ENCODE data around the gene ANKS1B.
A peak's percentile ranks its signal among the peaks of the same experiment; 100 is the strongest.

Gene ANKS1B

DNA sequence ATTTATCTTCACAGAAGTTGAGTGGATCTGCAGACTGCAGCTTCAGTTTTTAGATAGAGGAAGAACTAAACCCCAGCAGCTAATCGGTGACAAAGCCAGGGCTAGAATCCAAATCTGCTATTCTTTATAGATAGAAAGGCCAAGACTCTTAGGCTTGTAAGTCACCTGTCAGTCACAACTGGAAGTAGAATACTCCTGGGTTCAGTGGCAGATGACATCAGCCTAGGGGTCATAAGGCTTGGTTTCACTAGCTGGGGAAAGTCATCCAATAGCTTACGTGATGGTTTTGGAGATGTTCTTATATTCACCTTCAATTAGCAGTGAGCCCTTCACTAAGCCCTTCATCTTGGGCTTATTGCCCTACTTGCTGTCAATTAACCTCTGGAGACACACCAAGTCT, 1246.2 kb downstream of the ANKS1B start:
- peak; percentile 27 for DNase-seq

DNA sequence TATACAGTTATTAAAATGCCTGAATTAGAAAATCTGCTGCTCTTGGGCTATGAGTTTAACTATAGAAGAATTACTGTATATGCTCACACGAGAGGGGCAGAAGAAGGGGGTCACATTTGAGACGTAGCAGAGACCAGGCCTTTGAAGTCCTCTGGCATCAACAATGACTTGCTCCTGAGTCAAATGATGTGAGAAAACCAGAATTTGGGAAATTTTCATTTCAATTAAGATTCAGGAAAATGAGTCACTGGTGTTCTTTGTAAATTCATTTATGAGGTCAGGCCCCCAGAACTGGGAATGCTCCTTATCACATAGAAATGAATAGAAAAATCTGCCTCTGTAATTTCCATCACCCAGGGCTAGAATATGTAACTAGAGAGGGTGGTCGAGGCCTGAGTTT, 1246.7 kb downstream of the ANKS1B start:
- DNase-seq: no peak

- no peak for DNase-seq
Observed at GRCh38 chr12:98737322-98737712, 1247.4 kb downstream of the ANKS1B start.

DNA sequence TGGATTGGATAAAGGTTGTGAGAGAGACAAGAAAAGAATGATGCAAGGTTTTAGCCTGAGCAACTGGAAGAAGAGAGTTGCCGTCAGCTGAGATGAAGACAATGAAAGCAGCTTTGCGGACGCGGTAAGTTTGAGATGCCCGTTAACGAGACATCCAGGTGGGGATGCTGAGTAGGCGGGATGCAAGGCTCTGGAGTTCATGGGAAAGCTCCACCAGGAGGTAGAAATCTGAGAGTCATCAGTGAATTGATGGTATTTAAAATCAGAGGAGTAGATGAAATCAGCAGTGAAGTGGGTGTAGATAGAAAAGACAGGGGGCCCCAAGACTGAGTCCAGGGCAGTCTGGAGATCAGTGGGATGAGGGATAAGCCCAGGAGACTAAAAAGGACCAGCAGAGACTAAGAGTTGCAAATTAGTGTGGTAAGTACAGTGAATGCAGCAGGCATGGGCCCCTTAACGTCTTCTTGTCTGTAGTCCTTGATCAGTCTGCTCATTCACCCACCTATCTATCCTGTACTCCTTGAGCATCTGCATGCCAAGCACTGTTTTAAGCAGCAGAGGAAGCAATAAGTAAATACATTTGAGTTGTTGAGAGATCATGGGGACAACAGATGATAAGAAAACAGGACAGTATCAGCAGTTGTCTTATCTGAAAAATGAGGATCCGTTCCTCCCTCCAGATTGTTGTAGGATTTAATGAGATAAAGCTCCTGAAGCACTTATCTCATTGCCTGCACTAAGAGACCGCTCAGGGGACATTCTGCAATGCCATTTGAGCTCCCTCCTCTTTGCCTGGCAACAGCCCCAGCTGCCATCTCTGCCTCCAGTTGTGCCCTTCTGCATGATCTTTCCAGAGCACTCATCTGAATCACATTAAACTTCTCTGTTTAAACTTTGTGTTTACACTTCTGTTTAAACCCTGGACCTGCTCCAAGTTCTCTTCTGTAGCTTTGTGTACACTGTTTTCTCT, 1248.1 kb downstream of the ANKS1B start:
- DNase-seq: no peak

DNA sequence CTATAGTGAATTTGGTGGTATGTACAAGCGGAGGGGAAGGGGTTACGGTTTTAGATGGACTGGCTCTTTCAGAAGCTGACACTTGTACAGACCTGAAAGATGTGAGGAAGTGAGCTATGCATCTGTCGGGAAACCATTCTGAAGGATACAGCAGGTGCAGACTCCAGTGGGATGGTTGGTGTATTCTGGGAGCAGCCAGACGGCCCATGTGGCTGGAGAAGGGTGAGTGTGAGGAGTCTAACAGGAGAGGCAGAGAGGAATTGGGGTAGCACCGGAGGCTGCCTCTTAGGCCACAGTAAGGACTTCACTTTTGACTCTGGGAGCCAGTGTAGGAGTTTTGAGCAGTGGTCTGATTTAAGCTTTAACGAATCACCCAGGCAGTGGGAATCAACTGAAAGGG, 1248.9 kb downstream of the ANKS1B start:
- DNase-seq: no peak

DNA sequence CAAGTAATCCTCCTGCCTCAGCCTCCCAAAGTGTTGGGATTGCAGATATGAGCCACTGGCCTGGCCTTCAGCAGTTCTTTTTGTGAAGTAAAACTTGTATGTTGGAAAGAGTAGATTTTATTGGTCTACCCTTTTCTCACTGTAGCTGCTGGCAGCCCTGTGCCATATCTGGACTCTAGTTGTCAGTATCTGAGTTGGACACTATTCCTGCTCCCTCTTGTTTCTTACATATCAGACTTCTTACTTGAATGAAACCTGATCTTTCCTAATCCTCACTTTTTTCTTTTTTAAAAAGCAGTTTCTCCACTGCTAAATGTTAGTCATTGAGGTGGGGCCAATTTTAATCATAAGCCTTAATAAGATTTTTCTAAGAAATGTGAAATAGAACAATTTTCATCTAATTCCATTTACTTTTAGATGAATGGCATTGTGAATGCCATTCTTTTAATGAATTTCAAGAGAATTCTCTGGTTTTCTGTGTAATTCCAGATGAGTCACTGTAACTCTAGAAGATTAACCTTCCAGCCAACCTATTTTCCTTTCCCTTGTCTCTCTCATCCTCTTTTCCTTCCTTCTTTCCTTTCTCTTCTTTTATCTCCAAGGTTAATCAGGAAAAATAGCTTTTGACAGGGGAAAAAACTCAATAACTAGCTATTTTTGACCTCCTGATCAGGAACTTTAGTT, 1250.9 kb downstream of the ANKS1B start:
- no peak for DNase-seq

DNA sequence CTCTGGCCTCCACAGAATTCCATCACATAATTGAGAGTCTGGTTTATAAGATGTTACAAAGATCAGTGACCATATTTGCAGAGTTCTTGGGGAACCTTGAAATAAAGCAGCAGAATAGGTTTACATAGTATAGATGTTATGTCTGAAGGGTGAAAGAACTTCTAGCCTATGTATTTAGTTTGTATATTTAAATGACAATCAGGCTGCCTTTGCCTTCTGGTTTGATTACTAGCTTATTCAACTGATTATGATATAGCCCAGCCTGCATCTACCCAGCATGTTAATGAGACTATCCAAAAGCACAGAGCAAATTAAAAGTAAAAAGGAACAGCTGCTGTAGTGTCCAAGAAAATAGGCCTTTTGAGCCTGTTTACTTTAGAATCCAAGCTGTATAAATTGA, 1254.3 kb downstream of the ANKS1B start:
- no peak for DNase-seq

GRCh38 chr12:98727196-98727595, 1257.5 kb downstream of the ANKS1B start:
- DNase-seq: no peak

DNA sequence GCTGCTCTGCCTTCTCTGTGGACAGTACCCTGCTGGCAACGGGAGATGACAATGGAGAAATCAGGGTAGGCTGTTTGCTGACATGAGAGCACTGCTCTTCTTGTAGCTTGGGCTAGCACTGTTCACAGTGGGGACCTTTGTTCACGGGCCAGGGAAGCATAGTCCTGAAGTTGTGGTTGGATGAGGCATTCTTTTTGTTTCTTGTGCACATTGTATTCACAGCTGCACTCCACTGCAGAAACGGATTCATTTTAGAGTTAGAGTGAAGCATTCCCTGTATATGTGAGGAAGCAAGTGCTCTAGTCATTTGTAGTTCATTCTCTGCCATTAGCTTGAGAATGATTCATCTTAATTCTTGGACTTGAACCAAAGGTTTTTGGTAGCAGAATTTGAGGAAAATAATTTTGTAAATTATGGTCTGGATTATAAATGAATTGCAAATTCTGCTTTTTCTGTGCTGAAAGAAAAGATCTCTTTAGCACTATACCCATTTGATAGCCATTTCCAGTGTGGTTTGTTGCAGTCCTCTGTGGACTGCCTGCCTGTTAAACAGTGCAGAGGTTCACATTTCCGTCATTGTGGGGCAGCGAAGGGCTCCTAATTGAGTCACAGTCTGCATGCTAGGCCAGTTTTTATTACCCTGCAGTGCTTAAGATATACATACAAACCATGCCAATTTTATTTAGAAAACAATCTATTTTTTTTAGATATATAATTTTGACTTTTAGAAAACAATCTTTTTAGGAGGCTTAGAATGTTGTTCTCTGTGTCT, 1259.1 kb downstream of the ANKS1B start:
- DNase-seq: peak; percentile 79

DNA sequence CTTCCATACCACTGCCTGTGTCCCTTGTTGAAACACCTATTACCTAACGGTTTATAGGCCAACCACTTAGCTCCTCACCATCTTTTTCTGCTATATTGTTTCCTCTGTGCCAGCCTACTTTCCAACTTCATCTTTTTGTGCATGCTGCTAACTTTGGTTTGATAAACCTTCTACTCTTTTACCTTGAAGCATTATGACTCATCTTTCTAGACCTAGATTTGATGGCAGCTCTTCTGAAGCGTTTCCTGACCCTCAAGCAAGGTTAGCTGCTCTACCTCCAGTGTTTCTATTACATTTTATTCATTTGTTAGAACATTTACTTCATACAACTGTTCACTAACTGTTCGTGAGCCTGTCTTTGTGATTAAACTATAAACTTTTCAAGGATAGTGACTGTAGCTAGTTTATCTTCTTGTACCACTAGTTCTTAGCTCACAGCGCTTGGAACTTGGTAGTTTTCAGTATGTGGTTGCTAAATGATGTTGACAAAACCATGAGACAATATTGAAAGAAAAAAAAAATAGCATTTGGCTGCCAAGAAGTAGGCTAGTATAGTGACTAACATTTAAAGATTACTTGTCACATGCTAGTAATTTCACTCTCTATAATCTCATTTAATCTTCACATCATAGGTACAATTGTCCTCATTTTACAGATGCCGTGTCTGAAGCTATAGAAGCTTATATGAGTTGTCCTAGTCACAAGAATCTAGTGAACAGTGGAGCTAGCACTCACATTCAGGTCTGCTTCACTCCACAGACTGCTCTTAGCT, 1260.2 kb downstream of the ANKS1B start:
- no peak for DNase-seq

- no peak for DNase-seq
Observed at GRCh38 chr12:98721204-98721702, 1263.5 kb downstream of the ANKS1B start.

GRCh38 chr12:98719515-98720504, 1264.9 kb downstream of the ANKS1B start:
- DNase-seq: no peak

DNA sequence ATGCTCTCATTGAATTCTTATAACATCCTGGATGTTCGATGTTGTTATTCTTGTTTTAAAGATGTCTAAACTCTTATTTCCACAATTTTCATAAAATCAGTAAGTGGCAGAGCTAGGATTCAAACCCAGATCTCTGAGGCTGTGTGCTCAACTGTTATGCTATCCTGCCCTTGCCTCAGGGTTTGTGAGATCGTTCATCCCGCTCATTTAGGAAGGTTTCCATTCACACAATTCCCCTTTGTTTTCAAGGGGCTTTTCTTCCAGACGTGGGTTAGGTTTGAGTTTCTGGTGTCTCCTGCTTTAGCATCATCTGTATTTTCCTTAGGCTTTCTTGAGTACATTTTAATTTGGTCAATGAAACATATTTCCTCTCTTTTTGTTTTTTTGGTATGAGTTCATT, 1270.3 kb downstream of the ANKS1B start:
- DNase-seq: no peak

GRCh38 chr12:98709022-98709421, 1275.7 kb downstream of the ANKS1B start:
- DNase-seq: no peak

GRCh38 chr12:98701166-98701565, 1283.6 kb downstream of the ANKS1B start:
- no peak for DNase-seq

GRCh38 chr12:98699586-98699985, 1285.2 kb downstream of the ANKS1B start:
- no peak for DNase-seq

DNA sequence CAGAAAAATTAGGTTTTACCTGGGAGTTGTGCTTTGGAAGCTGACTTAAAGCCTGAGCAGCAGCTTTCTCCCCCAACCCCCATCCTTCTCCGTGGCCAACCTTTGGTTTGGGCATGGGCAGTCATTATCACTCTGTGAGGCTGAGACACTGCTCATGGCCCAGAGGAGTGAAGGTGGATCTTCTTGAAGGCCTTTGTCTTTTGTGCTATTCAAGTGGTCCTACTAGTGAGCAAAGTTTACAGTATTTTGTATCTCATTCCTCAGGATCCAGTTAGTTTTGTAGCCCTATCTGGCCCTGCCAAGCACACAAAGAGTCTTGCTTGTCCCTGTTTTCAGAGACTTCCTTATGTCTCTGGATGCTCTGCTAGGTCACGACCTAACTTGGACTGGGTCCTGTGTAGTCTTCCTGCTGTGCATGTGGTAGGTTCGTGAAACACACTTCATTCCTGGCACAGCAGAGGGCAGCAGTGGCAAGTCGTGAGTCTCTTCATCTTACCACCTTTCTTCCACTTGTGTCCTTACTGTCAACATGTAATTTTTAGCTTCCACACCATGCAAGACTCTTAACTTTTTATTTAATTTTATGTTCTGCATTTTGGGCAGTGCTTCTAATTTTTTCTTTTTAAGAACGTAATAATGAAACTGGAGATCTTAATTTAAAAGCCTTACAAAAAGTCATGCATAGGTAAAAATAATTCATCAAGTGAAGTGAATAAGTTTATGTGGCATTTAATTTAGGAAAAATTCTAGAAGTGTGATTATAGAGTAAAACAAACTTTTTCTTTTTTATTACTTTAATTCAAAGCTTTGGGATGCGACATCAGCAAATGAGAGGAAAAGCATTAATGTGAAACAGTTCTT, 1285.9 kb downstream of the ANKS1B start:
- peak; percentile 68 for DNase-seq

DNA sequence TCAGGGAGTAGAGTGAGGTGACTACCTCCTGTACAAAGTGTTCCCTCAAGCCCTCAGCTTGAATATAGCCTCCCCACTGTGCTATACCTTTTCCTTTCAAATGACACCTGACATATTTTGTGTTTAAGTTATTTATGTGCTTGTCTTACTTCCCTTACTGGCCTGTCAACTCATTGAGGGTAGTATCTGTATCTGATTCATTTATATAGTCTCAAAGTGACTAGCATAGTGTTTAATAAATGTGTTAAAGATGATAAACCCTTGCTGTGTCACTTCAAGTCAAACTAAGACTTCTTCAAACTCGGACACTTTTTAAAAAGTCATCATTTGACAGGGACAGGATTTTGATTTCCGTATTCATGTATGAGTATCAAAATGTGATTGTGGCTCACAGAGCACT, 1287.5 kb downstream of the ANKS1B start:
- DNase-seq: no peak

- DNase-seq: no peak
Observed at GRCh38 chr12:98696036-98696646, 1288.6 kb downstream of the ANKS1B start.

- DNase-seq: no peak
Observed at GRCh38 chr12:98691351-98691750, 1293.4 kb downstream of the ANKS1B start.

Measured in activated CD4-positive, alpha-beta T cell treated with anti-CD3 and anti-CD28 coated beads for 48 hours (primary cell).